Activated T-cell treated with anti-CD3 and anti-CD28 coated beads for 24 hours (primary cell): ENCODE data around the gene GPR183.

Experiments used
- DNase-seq: peaks from one replicate; pipeline ENCODE4 v3.0.0-alpha.2; 2020; ENCODE audit warnings: low read depth

The GPR183 gene

DNA sequence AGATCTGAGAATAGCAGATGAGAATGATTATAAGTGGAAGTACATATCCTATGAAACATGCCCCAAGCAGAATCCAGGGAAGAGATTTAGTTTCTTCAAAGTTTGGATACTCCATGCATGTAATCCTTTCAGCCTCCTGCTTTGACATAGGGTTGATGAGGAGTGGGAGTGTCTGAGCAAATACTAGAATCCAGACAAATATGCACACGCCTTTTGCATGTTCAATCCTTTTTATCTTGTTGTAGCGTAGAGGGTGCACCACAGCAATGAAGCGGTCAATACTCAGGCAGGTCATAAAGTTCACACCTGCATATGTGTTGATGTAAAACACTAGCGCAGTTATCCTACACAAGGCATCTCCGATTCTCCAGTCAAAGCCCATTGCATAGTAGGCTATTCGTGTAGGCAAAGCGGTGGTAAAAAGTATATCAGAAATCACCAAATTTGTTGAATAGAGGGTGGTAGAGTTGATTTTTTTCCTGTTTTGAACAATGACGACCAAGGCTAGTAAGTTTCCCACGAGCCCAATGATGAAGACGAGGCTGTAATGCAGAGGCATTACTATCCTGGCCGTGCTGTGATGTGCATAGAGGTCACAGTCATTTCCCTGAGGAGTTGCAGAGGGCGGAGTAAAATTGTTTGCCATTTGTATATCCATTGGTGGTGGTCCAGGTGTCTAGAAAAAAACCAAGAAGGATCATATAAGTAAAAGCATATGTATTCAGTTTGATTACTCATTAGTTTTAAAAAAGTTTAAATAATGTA, 11.5 kb downstream of the GPR183 start:
- DNase-seq = no peak

DNA sequence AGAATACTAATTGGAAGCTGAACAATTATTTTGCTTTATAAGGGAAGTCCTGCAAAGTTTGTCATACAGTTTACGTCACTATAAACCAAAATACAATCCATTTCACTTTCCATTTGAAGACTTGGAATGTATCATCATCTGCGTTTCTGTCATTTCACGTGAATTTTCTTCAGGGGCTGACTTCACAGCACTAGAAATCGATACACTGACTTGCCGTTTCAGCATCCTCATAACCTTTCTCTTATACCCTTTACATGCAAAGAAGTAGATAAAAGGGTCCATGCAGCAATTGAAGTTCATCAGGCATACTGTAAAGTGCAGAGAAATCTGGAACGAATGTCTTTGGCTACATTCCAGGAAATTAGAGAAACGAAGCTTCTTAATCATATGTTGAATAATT, 12.2 kb downstream of the GPR183 start:
- DNase-seq = no peak

- DNase-seq = no peak
Measured at GRCh38 chr13:99294198-99294597, 13.0 kb downstream of the GPR183 start.

DNA sequence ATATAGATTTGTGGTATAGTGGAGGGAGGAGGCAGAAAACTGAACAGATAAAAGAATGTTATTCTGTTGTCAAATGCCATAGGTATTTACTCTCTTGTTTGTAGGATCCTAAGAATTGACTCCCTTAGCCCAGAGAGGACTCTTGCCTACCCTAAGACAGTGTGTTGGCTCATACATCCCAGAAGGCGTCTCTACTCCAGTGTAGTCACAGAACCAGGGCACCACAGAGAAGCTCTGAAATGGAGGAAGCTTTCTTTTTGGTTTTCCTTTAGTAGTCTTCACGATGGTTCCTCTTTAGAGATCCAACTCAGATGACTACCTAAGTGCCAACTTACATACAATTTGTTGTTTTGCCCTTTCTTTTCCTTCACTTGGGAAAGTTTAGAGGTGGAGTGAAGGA, 14.0 kb downstream of the GPR183 start:
- no peak for DNase-seq

DNA sequence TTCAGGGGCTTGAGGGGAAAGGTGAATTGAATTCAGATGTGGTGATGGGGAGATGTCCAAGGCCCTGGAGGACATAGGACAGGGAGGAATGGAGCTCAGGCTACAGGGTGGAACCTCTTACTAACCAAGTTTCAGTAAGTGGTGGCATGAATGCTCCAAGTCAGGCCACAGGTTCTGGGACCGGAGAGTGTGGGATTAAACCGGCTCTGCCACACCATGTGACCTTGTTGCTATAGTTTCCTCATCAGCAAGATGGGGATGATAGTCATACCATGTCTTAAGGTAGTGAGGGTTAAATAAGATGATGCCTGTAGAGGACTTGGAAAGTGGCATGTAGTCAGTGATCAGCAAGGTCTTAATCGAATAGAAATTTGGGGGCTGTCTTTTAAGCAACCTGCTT, 16.3 kb downstream of the GPR183 start:
- no peak for DNase-seq

DNA sequence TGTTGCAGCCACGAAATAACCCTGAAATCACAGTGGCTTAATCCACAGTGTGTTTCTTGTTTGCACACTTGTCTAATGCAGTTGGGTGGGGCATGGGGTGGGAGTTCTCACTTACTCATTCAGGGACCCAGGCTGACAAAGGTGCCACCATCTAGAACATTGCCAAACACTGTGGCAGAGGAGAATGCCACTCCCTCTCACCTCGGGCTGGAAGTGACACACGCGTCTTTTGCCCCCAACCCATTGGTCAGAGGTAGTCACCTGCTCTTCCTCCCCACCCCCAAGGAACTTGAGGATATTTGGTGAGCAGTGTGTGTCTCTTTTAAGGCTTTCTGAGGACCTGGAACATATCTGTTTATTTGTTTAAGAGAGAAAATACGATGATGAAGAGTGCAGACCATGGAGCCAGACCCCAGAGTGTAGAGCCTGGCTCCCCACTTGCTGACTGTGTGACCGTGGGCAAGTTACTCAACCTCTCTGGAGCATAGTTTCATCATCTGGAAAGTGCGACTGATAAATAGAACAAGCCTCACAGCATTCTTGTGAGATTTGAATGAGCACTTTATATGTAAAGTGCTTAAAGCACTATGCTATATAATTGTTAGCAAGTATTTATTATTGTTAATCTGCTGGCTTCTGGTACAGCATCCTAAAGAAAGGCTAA, 17.4 kb downstream of the GPR183 start:
- no peak for DNase-seq

GRCh38 chr13:99289271-99289670, 17.9 kb downstream of the GPR183 start:
- no peak for DNase-seq

- peak; percentile 56 for DNase-seq
Measured at GRCh38 chr13:99288089-99288488, 19.1 kb downstream of the GPR183 start.

GRCh38 chr13:99287551-99287950, 19.6 kb downstream of the GPR183 start:
- no peak for DNase-seq

DNA sequence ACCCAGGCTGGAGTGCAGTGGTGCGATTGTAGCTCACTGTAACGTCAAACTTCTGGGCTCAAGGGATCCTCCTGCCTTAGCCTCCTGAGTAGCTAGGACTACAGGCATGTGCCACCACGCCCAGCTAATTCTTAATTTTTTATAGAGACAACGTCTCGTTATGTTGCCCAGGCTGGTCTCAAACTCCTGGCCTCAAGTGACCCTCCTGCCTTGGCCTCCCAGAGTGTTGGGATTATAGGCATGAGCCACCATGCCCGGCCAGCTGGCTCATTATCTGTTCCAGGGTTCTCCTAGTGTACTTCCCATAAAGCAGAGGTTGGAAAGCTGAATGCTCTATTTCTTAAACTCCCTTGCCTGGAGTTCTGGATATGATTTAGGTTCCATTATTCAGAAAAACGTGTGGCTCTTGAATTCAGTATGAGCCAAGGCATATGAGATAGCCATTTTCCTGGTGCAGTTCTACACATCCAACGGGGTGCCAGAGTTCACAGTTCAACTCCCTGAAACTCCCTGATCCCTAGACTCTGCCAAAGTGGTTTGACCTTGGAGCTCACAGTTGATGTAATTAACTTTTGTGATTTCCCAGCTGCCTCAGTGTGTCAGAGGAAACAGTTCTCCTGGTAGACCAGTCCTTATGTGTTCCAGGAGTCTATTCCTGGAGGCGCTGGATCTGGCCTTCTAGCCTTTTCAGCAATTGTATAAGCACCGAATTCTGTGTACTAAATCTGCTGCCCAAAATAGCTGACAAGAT, 21.6 kb downstream of the GPR183 start:
- no peak for DNase-seq

GRCh38 chr13:99282264-99283231, 24.7 kb downstream of the GPR183 start:
- no peak for DNase-seq

DNA sequence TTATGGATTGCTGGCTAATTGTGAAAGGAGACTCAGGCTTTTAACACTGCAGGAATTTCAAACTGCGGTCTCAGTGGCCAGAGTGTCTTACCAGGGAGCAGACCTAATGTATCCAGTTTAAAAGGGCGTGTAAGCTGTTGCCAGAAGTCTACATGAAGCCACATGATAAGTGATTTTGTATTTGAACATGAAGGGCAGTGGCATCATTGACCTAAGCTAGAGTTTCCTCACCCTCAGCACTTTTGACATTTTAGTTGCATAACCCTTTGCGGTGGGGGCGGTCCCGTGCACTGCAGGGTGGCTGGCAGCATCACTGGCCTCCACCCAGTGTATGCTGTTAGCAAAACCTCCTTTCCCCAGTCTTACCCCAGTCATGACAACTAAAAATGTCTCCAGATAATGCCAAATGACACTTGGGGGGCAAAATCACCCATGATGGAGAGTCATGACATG, 25.4 kb downstream of the GPR183 start:
- DNase-seq = no peak

DNA sequence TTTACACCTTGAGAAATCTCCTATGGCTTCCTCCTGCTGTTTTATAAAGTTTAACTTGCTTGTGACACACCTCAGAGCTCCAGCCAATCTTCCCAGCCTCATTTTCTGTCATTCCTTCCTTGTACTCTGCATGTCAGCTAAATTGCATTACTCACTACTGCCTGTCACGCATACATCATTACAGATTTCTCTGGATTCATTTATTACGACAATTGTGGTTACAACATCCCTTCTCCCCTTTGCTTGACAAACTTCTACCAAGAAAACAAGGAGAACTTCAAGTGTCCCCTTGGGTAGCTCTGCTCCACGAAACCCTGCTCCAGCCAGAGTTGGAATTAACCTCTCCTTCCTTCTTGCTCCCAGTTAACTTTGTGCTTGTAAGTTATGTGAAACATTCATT, 27.0 kb downstream of the GPR183 start:
- DNase-seq = no peak

DNA sequence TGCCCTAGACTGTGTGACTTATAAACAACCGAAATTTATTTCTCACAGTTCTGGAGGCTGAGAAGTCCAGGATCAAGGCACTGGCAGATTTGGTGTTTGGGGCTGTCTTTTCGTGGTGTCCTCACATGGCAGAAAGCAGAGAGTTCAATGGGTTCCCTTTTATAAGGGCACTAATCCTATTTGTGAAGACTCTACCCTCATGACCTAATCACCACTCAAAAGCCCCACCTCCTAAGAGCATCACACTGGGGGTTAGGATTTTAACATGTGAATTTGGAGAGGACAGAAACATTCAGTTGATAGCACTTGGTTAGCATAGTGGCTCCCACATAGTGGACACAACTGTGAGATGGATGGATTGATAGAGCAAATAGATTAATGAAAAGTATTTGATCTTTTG, 27.6 kb downstream of the GPR183 start:
- DNase-seq = no peak

- no peak for DNase-seq
Measured at GRCh38 chr13:99278843-99279242, 28.4 kb downstream of the GPR183 start.

DNA sequence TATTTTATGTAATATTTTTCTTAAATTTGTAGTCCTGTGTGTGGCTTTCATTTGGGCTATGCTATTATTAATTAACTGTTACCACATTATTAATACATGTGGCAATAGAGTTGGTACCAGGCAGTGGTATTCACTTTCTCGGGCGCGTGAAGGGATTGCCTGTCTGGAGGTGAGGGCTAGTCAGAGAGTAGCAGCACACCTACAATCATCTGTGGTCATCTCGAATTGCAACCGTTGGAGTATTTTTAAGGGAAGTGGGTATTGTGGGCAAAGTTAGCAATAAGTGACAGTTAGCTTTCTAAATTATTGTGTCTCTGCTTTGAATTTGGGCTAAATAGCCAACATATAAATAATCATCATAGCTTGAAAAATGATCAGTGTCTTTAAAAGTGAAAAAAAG, 29.0 kb downstream of the GPR183 start:
- DNase-seq = no peak

- DNase-seq = no peak
Measured at GRCh38 chr13:99277629-99278028, 29.6 kb downstream of the GPR183 start.

DNA sequence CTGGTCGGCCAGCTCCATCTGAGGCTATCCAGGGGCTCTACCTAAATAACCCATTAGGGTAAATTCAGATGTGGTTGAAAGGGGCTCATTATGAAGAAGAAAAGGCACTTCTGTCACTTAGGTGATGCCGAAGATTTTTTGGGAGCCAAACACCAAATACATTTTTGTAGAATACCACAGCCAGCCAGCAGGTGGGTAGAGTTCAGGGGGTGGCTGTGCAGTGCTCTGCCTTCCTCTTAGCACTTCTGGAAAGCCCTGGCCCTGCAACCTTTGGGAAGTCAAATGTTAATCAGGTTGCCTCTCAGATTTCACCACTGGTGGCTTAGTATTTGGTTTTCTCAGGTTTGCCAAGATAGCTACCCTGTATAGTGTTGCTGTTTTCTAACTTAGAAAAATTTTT, 30.5 kb downstream of the GPR183 start:
- DNase-seq = no peak

- no peak for DNase-seq
Measured at GRCh38 chr13:99275093-99275469, 32.1 kb downstream of the GPR183 start.

GRCh38 chr13:99273128-99273527, 34.1 kb downstream of the GPR183 start:
- no peak for DNase-seq

- no peak for DNase-seq
Measured at GRCh38 chr13:99272481-99272880, 34.7 kb downstream of the GPR183 start.

- DNase-seq = no peak
Measured at GRCh38 chr13:99271249-99271648, 36.0 kb downstream of the GPR183 start.
